Fibroblast of lung (primary cell): ENCODE measurements around the gene CHD1L.

Source experiments
- EZH2 ChIP-seq: IDR thresholded peaks from 2 replicates; pipeline ENCODE4 v1.5.1; 2012; ENCODE audit warnings: low read length, control low read depth, mild to moderate bottlenecking; ENCODE audit errors: missing control alignments
- TF ChIP-seq, protein P1 (sequence below), 2 donors: IDR thresholded peaks in 1 of 2; conservative IDR thresholded peaks in 1 of 2; 1 replicate in 1 of 2; 2 replicates in 1 of 2; pipeline ENCODE4 v1.5.1; 2011 to 2012; ENCODE audit warnings: low read length in 2 of 2, control low read depth in 1 of 2, inconsistent platforms in 1 of 2, low read depth in 1 of 2, mild to moderate bottlenecking in 1 of 2

DNA sequence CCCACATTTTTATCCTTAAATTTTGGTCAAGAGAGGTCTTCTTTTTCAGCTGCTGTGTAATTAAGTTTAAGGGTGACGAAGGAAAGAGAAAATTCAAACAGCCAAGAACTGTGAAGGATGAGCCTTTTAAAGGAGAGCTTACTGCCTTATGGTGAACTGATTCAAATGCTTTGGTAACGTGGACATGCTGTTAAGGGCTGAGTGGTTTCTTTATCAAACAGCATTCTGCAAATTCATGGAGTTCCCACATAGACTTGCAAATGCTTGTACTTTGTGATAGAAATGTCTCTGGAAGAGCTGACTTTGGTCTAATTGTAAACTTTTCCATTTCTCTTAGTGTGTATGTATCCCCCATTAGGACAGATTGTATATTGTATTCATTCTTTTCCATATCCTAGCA lies 93.8 kb downstream of the CHD1L start:
- TF ChIP-seq, protein P1, sequence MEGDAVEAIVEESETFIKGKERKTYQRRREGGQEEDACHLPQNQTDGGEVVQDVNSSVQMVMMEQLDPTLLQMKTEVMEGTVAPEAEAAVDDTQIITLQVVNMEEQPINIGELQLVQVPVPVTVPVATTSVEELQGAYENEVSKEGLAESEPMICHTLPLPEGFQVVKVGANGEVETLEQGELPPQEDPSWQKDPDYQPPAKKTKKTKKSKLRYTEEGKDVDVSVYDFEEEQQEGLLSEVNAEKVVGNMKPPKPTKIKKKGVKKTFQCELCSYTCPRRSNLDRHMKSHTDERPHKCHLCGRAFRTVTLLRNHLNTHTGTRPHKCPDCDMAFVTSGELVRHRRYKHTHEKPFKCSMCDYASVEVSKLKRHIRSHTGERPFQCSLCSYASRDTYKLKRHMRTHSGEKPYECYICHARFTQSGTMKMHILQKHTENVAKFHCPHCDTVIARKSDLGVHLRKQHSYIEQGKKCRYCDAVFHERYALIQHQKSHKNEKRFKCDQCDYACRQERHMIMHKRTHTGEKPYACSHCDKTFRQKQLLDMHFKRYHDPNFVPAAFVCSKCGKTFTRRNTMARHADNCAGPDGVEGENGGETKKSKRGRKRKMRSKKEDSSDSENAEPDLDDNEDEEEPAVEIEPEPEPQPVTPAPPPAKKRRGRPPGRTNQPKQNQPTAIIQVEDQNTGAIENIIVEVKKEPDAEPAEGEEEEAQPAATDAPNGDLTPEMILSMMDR (conservative IDR thresholded peaks at IDR 0.05 in 1 of 2, IDR thresholded peaks at IDR 0.05 in 1 of 2; ENCODE audit: low read depth in 1 of 2, low read length in 2 of 2): no peak
- TF ChIP-seq EZH2: no peak
